Smooth muscle cell (in vitro differentiated cells): ENCODE data around the gene LRRC42. TPM values are rescaled to one million over a fixed set of nuclear protein-coding genes. Genes with fewer than 3 reads are reported as not detected.

ENCODE experiments used
- DNase-seq: peaks from one replicate; lab custom pipeline; 2025; ENCODE audit not compliant: unreplicated experiment; lab: John Stamatoyannopoulos, UW
- H2AFZ ChIP-seq: fragments of 200-600 bp; sonication (generic); 2 replicates; pipeline ENCODE4 v1.6.0; 2016; ENCODE audit warnings: antibody characterized with exemption, low read depth, mild to moderate bottlenecking
- H3F3A ChIP-seq: fragments of 200-600 bp; sonication (generic); 2 replicates; pipeline ENCODE4 v1.6.0; 2017; ENCODE audit warnings: antibody characterized with exemption, low read depth
- H3K27ac ChIP-seq: fragments of 200-600 bp; sonication (generic); 2 replicates; pipeline ENCODE4 v1.5.1; 2016; ENCODE audit warnings: low read depth, mild to moderate bottlenecking
- H3K27me3 ChIP-seq: fragments of 200-600 bp; sonication (generic); 2 replicates; pipeline ENCODE4 v1.6.1; 2016; ENCODE audit warnings: low read depth, mild to moderate bottlenecking
- H3K36me3 ChIP-seq: fragments of 200-600 bp; sonication (generic); 2 replicates; pipeline ENCODE4 v1.5.1; 2016; ENCODE audit warnings: low read depth
- H3K4me1 ChIP-seq: fragments of 200-600 bp; sonication (generic); 2 replicates; pipeline ENCODE4 v1.5.1; 2016; ENCODE audit warnings: low read depth
- H3K4me2 ChIP-seq: fragments of 200-600 bp; sonication (generic); 2 replicates; pipeline ENCODE4 v1.6.0; 2016; ENCODE audit warnings: mild to moderate bottlenecking
- H3K4me3 ChIP-seq: fragments of 200-600 bp; sonication (generic); 2 replicates; pipeline ENCODE4 v1.5.1; 2016; ENCODE audit warnings: mild to moderate bottlenecking
- H3K79me2 ChIP-seq: fragments of 200-600 bp; sonication (generic); 2 replicates; pipeline ENCODE4 v1.6.0; 2016; ENCODE audit warnings: low read depth, mild to moderate bottlenecking
- H3K9ac ChIP-seq: fragments of 200-600 bp; sonication (generic); 2 replicates; pipeline ENCODE4 v1.6.0; 2016; ENCODE audit warnings: low read depth
- H3K9me3 ChIP-seq: fragments of 200-600 bp; sonication (generic); replicated peaks from 2 replicates; pipeline ENCODE4 v1.5.1; 2016; ENCODE audit warnings: low read depth
- H4K20me1 ChIP-seq: fragments of 200-600 bp; sonication (generic); 2 replicates; pipeline ENCODE4 v1.6.0; 2016; ENCODE audit warnings: low read depth
- whole genome bisulfite sequencing: methylation state at CpG from one replicate; pipeline ENCODE4 v1.1.7; 2016; ENCODE audit warnings: low lambda C conversion rate; 5-methylcytosine and 5-hydroxymethylcytosine counted together
- polyA plus RNA-seq: library from polyadenylated mRNA; unstranded; fragments of >200 nt; fragmentation: Nextera tagmentation; extraction: Ambion mirVana; gene quantifications from 2 replicates; pipeline ENCODE4 v1.2.1, GENCODE V29; 2016
- total RNA-seq: library from RNA; depleted of rRNA; stranded (reverse); fragments of >200 nt; gene quantifications from 2 replicates; pipeline ENCODE4 v1.2.3, GENCODE V29; 2014
- TF ChIP-seq, protein P1 (sequence below): fragments of 200-600 bp; sonication (generic); IDR thresholded peaks from 2 replicates; pipeline ENCODE4 v1.5.1; 2017; ENCODE audit warnings: borderline replicate concordance, mild to moderate bottlenecking, antibody characterized with exemption; ENCODE audit not compliant: insufficient read depth, poor library complexity, severe bottlenecking

Gene LRRC42
- total and polyA plus RNA-seq, 2 experiments from 2014 or later, result 36.5 to 37.0 TPM

- no peak overlapping the region for H3K9ac ChIP-seq
- no peak overlapping the region for H3K27ac ChIP-seq
- no peaks in the 10 kb centered on the region for H3K9me3 ChIP-seq
- DNase-seq, result no peak
- H2AFZ ChIP-seq, result no peak overlapping the region
- H3K79me2 ChIP-seq, result no peaks in the 10 kb centered on the region
- no peak overlapping the region for H3K4me3 ChIP-seq
- no peaks in the 10 kb centered on the region for H4K20me1 ChIP-seq
- H3K4me2 ChIP-seq, result no peak overlapping the region
- H3K36me3 ChIP-seq, result no peaks in the 10 kb centered on the region
- no peaks in the 10 kb centered on the region for H3K27me3 ChIP-seq
- no peaks in the 10 kb centered on the region for H3K4me1 ChIP-seq
- H3F3A ChIP-seq, result no peaks in the 10 kb centered on the region
- WGBS, result 97% methylated on average over 3 of the region's 3 CpGs
- TF ChIP-seq, protein P1, sequence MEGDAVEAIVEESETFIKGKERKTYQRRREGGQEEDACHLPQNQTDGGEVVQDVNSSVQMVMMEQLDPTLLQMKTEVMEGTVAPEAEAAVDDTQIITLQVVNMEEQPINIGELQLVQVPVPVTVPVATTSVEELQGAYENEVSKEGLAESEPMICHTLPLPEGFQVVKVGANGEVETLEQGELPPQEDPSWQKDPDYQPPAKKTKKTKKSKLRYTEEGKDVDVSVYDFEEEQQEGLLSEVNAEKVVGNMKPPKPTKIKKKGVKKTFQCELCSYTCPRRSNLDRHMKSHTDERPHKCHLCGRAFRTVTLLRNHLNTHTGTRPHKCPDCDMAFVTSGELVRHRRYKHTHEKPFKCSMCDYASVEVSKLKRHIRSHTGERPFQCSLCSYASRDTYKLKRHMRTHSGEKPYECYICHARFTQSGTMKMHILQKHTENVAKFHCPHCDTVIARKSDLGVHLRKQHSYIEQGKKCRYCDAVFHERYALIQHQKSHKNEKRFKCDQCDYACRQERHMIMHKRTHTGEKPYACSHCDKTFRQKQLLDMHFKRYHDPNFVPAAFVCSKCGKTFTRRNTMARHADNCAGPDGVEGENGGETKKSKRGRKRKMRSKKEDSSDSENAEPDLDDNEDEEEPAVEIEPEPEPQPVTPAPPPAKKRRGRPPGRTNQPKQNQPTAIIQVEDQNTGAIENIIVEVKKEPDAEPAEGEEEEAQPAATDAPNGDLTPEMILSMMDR, result no peak
Observed at GRCh38 chr1:53899708-53900107, 46.4 kb upstream of the LRRC42 start.

DNA sequence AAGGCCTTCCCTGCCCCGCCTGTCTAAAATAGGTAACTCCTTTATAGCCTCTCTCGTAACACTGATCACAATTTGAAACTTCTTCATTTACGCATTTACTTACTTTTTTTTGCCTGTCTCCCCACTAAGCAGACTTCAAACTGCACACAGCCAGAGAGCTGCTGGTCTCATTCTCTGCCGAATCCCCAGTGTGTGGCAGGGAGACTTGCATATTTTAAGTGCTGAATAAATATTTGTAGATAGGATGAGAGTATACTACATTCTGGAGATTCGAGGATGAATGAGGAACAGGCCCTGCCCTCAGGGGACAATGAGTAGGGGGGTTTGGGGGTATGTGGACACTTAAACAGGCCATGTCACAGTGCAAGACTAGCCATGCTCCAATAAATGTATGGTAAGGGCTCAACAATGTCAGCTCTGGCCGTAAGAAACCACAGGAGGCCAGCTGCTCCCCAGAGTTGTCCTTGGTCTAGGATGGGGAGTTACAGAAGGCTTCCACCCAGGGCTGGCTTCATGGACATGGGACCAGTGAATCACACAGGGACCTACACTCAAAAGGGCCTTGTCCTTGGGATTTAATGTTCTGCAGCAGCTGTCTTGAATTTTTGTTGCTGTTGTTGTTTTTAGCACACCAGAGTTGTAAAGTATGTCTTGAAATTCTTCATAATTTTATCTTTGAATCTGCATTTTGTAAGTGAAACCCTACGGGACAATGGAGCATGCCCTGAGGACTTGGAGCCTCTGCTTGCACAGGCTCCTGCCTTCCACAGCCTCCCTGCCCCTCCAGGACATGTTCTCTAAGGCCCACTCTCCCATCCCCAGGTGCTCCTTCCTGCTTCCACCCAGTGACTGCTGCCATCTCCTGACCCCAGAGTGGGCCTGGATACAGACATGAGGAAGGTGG is 43.7 kb upstream of the LRRC42 start:
- no peak overlapping the region for H3K4me3 ChIP-seq
- DNase-seq, result no peak
- H3K9me3 ChIP-seq, result no peaks in the 10 kb centered on the region
- H3K36me3 ChIP-seq, result no peaks in the 10 kb centered on the region
- H3K27me3 ChIP-seq, result no peaks in the 10 kb centered on the region
- no peaks in the 10 kb centered on the region for H3F3A ChIP-seq
- no peak overlapping the region for H3K27ac ChIP-seq
- no peak overlapping the region for H3K4me2 ChIP-seq
- no peaks in the 10 kb centered on the region for H3K4me1 ChIP-seq
- 81% methylated on average over 7 of the region's 7 CpGs for WGBS
- TF ChIP-seq, protein P1, result no peak
- no peak overlapping the region for H3K9ac ChIP-seq
- no peak overlapping the region for H2AFZ ChIP-seq
- no peaks in the 10 kb centered on the region for H3K79me2 ChIP-seq
- no peaks in the 10 kb centered on the region for H4K20me1 ChIP-seq

GRCh38 chr1:53905509-53905908 is 40.6 kb upstream of the LRRC42 start:
- Histone ChIP-seq H3K27me3 (no peaks in the 10 kb centered on the region), H3K79me2 (no peaks in the 10 kb centered on the region), H3K4me2 (no peak overlapping the region), H3K36me3 (no peaks in the 10 kb centered on the region), H2AFZ (no peak overlapping the region), H3K9ac (no peak overlapping the region), H3K4me1 (no peaks in the 10 kb centered on the region), H3K27ac (no peak overlapping the region), H3K4me3 (no peak overlapping the region), H3F3A (no peaks in the 10 kb centered on the region), H3K9me3 (no peaks in the 10 kb centered on the region), H4K20me1 (no peaks in the 10 kb centered on the region)
- TF ChIP-seq, protein P1, result no peak
- no peak for DNase-seq
- WGBS, result 95% methylated on average over 8 of the region's 8 CpGs
